Measurements from ENCODE around the gene ARHGAP44. TPM values are rescaled to one million over a fixed set of nuclear protein-coding genes. Genes with fewer than 3 reads are reported as not detected.

Gene ARHGAP44
- total RNA-seq, 1 experiment from 2014 or later = 9.9 TPM

DNA sequence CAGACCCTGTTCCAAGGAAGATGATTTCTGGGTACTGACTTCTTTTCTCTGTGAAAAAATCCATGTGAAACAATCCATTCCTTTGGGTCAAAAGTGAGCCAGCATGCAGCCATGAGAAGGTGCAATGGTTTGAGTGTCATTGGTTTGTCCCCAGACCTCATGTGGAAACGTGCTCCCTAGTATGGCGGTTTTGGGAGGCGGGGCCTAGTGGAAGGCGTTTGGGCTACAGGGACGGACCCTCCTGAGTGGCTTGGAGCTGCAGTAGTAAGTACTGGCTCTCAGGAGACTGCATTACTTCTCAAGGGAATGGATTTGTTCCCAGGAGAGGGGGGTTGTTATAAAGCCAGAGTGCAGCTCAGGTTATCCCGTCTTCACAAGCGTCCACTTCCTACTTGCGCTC is 209.2 kb downstream of the ARHGAP44 start:
- Histone ChIP-seq H3K4me1 (ENCODE audit: insufficient read depth, low read length) (no peaks in the 10 kb centered on the region), H4K20me1 (ENCODE audit: control insufficient read depth, insufficient read depth, insufficient read length) (no peaks in the 10 kb centered on the region), H4K5ac (ENCODE audit: insufficient read length, low read depth, low read length) (no peak overlapping the region), H3K9ac (ENCODE audit: extremely low read depth, insufficient read length, low read length) (no peak overlapping the region), H3K27ac (ENCODE audit: insufficient read length, low read depth, low read length) (no peak overlapping the region), H2BK12ac (ENCODE audit: insufficient read length, low read depth, low read length) (no peak overlapping the region), H3K79me1 (ENCODE audit: insufficient read depth, low read depth, low read length, poor library complexity, severe bottlenecking) (no peaks in the 10 kb centered on the region), H2BK5ac (ENCODE audit: insufficient read length, low read length) (no peak overlapping the region), H3K14ac (ENCODE audit: insufficient read depth, low read length) (no peak overlapping the region), H3K9me3 (ENCODE audit: control insufficient read depth, low read depth, low read length) (no peaks in the 10 kb centered on the region), H2BK120ac (ENCODE audit: low read depth, low read length, poor library complexity, severe bottlenecking) (no peak overlapping the region), H3K4ac (ENCODE audit: low read depth, low read length) (no peak overlapping the region), H3K27me3 (ENCODE audit: insufficient read depth, low read length) (no peaks in the 10 kb centered on the region), H3T11ph (ENCODE audit: low read length) (no peak overlapping the region), H4K8ac (replicated peaks; ENCODE audit: insufficient read length, low read depth, low read length) (no peak overlapping the region), H4K91ac (ENCODE audit: insufficient read length, low read depth, low read length) (no peak overlapping the region), H3K18ac (ENCODE audit: insufficient read length, low read depth, low read length) (no peak overlapping the region), H3K23ac (ENCODE audit: insufficient read length, low read depth, low read length) (no peak overlapping the region), H2AFZ (ENCODE audit: low read length) (no peak overlapping the region), H3K56ac (ENCODE audit: insufficient read length, low read depth, low read length) (no peak overlapping the region), H2AK5ac (ENCODE audit: insufficient read length, low read length) (no peak overlapping the region), H3K23me2 (ENCODE audit: insufficient read length, low read depth, low read length, poor library complexity, severe bottlenecking) (no peaks in the 10 kb centered on the region), H2BK20ac (ENCODE audit: low read depth, low read length, poor library complexity, severe bottlenecking) (no peak overlapping the region), H2BK15ac (ENCODE audit: low read depth, low read length) (no peak overlapping the region), H3K79me2 (ENCODE audit: insufficient read depth, low read length) (no peaks in the 10 kb centered on the region), H3K4me2 (ENCODE audit: insufficient read depth, insufficient read length, low read length) (no peak overlapping the region)
- peaks cover 34 to 76% (median 68%) of the 10 kb centered on the region in 3 experiments for H3K36me3 Mint-ChIP-seq (ENCODE audit: insufficient read depth in 1 of 3, low read depth in 3 of 3)
- no peaks in the 10 kb centered on the region for H3K4me1 Mint-ChIP-seq
- WGBS (ENCODE audit: extremely low coverage, insufficient read length, low lambda C conversion rate) = no CpG with 5 or more reads among the region's 8 CpGs
- H3K9me3 Mint-ChIP-seq = no peaks in the 10 kb centered on the region
- DNase-seq = no peak
- no peak overlapping the region for H3K27ac Mint-ChIP-seq
- no peaks in the 10 kb centered on the region for H3K27me3 Mint-ChIP-seq (ENCODE audit: low read depth)
- H3K4me3 Mint-ChIP-seq = no peak overlapping the region
- TF ChIP-seq, protein P1, sequence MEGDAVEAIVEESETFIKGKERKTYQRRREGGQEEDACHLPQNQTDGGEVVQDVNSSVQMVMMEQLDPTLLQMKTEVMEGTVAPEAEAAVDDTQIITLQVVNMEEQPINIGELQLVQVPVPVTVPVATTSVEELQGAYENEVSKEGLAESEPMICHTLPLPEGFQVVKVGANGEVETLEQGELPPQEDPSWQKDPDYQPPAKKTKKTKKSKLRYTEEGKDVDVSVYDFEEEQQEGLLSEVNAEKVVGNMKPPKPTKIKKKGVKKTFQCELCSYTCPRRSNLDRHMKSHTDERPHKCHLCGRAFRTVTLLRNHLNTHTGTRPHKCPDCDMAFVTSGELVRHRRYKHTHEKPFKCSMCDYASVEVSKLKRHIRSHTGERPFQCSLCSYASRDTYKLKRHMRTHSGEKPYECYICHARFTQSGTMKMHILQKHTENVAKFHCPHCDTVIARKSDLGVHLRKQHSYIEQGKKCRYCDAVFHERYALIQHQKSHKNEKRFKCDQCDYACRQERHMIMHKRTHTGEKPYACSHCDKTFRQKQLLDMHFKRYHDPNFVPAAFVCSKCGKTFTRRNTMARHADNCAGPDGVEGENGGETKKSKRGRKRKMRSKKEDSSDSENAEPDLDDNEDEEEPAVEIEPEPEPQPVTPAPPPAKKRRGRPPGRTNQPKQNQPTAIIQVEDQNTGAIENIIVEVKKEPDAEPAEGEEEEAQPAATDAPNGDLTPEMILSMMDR (conservative IDR thresholded peaks at IDR 0.05) = no peak
